BLaER1 treated with 17β-estradiol and CSF1 and Interleukin-3, amounts not matched to agents 10 nM and 100 nM (cell line): ENCODE data around the gene GALNT2.

Experiments
- H3K27ac ChIP-seq, 11 experiments: shearing (Covaris generic); formaldehyde crosslinking; 2 replicates each; pipeline ENCODE4 v1.8.1; 2022
- H3K27me3 ChIP-seq, 11 experiments: shearing (Covaris generic); formaldehyde crosslinking; 2 replicates each; pipeline ENCODE4 v1.8.1; 2022
- H3K36me3 ChIP-seq, 11 experiments: shearing (Covaris generic); formaldehyde crosslinking; 2 replicates each; pipeline ENCODE4 v1.8.1; 2022
- H3K4me1 ChIP-seq, 10 experiments: shearing (Covaris generic); formaldehyde crosslinking; 2 replicates each; pipeline ENCODE4 v1.8.1; 2022
- H3K4me2 ChIP-seq, 11 experiments: shearing (Covaris generic); formaldehyde crosslinking; 2 replicates each; pipeline ENCODE4 v1.8.1; 2022
- H3K4me3 ChIP-seq, 10 experiments: shearing (Covaris generic); formaldehyde crosslinking; 2 replicates each; pipeline ENCODE4 v1.8.1; 2022
- H3K9ac ChIP-seq, 11 experiments: shearing (Covaris generic); formaldehyde crosslinking; 2 replicates each; pipeline ENCODE4 v1.8.1; 2022
- H3K9me3 ChIP-seq, 11 experiments: shearing (Covaris generic); formaldehyde crosslinking; replicated peaks in 1 of 11; 2 replicates each; pipeline ENCODE4 v1.8.1; 2022
- H4K20me1 ChIP-seq, 11 experiments: shearing (Covaris generic); formaldehyde crosslinking; 2 replicates each; pipeline ENCODE4 v1.8.1; 2022
- Cebpa-rat ChIP-seq, 11 experiments: shearing (Covaris generic); IDR thresholded peaks; 2 replicates each; pipeline ENCODE4 v1.8.1; 2022

Gene GALNT2

DNA sequence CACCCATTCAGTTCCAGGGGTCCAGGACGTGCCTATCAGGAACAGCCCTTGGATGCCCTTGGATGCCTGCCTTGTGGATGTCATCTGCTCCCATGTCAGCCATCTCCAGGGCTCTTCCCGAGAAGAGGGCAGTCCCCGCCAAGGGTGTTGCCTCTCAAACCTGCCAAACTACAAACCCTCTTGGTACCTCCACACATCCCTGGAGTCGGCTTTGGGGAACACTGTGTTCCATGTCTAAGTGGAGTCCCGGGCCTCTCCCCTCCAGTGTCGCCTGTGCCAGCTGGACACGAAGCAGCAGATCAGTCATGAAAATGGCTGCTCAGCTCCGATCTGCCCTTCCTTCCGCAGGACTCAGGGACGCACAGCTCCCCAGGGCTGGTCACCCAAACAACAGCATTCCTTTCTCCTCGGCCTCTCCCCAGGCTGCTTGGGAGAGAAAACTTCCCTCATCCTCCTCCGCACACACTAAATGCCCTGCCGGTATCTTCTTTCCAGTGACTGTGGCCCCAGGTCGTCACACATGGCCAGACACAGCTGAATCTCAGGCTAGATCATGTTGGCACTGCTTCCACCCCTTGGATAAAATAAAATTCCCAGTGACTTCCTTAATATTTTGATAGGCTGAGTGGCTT is 53.4 kb downstream of the GALNT2 start:
- peak overlapping the region in 9 of 11 experiments; percentile 28 to 93 (median 82); a peak in 17 of 22 replicates for H3K27ac ChIP-seq
- peaks cover 94 to 100% (median 100%) of the 10 kb centered on the region in 10 experiments for H3K4me1 ChIP-seq
- TF ChIP-seq Cebpa-rat (IDR thresholded peaks at IDR 0.05): no peak
- H4K20me1 ChIP-seq: peaks cover 0 to 78% (median 40%) of the 10 kb centered on the region in 11 experiments; a peak in 17 of 22 replicates
- H3K27me3 ChIP-seq: no peaks in the 10 kb centered on the region
- H3K36me3 ChIP-seq: peaks cover 0 to 32% (median 0%) of the 10 kb centered on the region in 11 experiments; a peak in 5 of 22 replicates
- H3K9me3 ChIP-seq: no peaks in the 10 kb centered on the region
- H3K4me3 ChIP-seq: peak overlapping the region in 2 of 10 experiments; percentile 24 to 32; a peak in 2 of 20 replicates
- H3K9ac ChIP-seq: peak overlapping the region in 6 of 11 experiments; percentile 40 to 83 (median 76); a peak in 10 of 22 replicates
- H3K4me2 ChIP-seq: peak overlapping the region; percentile 26 to 99 (median 94); a peak in 21 of 22 replicates

DNA sequence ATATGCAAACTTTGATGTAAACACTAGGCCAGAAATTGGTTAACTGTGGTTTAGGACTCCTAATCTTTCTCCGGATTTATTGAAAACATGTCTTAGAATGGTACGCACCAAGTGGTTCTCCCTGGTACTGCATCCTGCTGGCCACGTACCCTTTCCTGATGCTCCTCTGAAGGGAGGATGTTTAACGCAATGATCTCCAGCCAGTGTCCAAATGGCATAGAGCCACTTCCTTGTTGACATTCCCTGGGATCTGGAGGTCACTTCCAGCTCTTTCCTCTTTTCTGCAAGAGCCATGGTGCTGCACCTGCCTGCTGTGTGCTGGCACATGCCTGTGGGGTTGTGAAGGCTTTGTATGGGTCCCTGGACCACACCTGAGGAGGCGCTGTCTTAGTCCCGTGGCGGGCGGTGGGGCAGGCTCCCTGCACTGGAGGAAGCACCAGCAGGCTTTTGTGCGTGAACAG is 53.9 kb downstream of the GALNT2 start:
- peak overlapping the region in 6 of 11 experiments; percentile 13 to 83 (median 74); a peak in 10 of 22 replicates for H3K9ac ChIP-seq
- peak overlapping the region in 2 of 10 experiments; percentile 27 to 32; a peak in 2 of 20 replicates for H3K4me3 ChIP-seq
- H3K4me2 ChIP-seq: peak overlapping the region; percentile 36 to 99 (median 94)
- no peaks in the 10 kb centered on the region for H3K9me3 ChIP-seq
- peak overlapping the region in 8 of 11 experiments; percentile 70 to 93 (median 82); a peak in 17 of 22 replicates for H3K27ac ChIP-seq
- H3K36me3 ChIP-seq: peaks cover 0 to 26% (median 0%) of the 10 kb centered on the region in 11 experiments; a peak in 5 of 22 replicates
- no peaks in the 10 kb centered on the region for H3K27me3 ChIP-seq
- peaks cover 0 to 84% (median 43%) of the 10 kb centered on the region in 11 experiments; a peak in 19 of 22 replicates for H4K20me1 ChIP-seq
- no peak for TF ChIP-seq Cebpa-rat (IDR thresholded peaks at IDR 0.05)
- peaks cover 94 to 100% (median 100%) of the 10 kb centered on the region in 10 experiments for H3K4me1 ChIP-seq

DNA sequence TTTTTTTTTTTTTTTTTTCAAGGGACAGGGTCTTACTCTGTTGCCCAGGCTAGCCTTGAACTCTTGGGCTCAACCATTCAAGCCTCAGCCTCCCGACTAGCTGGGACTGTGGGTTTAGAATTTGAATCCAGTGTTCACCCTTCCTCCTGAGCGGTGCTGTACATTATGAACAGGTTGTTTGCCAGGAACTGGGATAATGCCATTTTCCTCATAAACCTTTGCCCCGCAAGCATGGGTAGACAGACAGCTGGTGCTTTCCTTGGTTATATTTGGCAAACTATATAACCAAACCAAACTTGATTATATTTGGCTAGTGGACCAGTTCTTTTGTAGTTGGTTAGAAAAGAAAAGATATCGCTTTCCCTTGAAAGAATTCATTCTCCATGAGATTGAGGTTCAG is 54.9 kb downstream of the GALNT2 start:
- peak overlapping the region in 8 of 11 experiments; percentile 1 to 93 (median 82); a peak in 15 of 22 replicates for H3K27ac ChIP-seq
- H3K36me3 ChIP-seq: peaks cover 0 to 17% (median 0%) of the 10 kb centered on the region in 11 experiments; a peak in 5 of 22 replicates
- no peak for TF ChIP-seq Cebpa-rat (IDR thresholded peaks at IDR 0.05)
- H3K4me1 ChIP-seq: peaks cover 94 to 100% (median 100%) of the 10 kb centered on the region in 10 experiments
- H3K4me2 ChIP-seq: peak overlapping the region; percentile 68 to 99 (median 94); a peak in 21 of 22 replicates
- H3K9me3 ChIP-seq: no peaks in the 10 kb centered on the region
- no peaks in the 10 kb centered on the region for H3K27me3 ChIP-seq
- peak overlapping the region in 6 of 11 experiments; percentile 15 to 83 (median 65); a peak in 9 of 22 replicates for H3K9ac ChIP-seq
- H3K4me3 ChIP-seq: peak overlapping the region in 3 of 10 experiments; percentile 3 to 50 (median 37); a peak in 2 of 20 replicates
- peaks cover 0 to 89% (median 53%) of the 10 kb centered on the region in 11 experiments; a peak in 19 of 22 replicates for H4K20me1 ChIP-seq

DNA sequence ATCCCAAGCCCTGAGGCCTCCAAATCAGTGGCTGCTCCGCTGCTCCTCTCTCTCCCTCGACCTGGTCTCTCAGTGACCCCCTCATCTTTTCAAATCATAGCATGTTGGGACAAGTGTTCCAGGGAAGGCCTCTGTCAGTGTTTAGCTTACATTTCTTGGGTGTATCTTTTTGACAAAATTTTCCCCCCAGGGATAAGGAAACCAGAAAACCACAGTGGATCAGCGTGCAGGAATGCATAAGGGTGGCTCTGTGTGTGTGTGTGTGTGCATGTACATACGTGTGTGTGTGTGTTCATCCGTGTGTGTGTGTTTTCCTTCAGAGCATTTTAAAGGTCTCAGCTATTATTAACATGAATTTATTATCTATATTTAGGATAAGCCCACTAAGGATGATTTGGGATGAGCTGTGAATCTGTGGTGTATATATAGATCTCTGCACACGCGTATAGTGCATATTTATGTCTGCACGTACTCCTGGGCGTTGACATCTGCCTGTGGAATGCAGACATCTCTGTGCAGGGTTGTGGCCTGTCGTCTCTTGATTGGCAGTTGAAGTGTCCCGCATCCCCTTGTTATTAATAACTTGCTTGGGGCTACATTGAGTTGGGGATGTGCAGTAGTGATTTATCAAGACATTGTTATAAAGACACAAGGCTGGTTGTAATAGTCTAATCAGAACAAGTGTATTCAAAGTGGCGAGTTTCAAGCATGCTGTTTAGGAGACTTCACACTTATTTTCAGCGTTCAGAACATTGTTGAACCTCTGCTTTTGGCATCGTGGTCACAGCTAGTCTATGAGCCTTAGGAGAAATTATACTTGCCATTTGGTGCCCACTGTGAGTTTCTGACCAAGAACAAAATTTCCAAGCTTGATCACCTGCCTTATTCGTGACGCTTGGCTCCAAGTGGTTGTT is 55.6 kb downstream of the GALNT2 start:
- peak overlapping the region in 3 of 10 experiments; percentile 18 to 50 (median 37); a peak in 4 of 20 replicates for H3K4me3 ChIP-seq
- H3K4me1 ChIP-seq: peaks cover 94 to 100% (median 100%) of the 10 kb centered on the region in 10 experiments
- TF ChIP-seq Cebpa-rat (IDR thresholded peaks at IDR 0.05): no peak
- H3K27me3 ChIP-seq: no peaks in the 10 kb centered on the region
- peak overlapping the region in 8 of 11 experiments; percentile 16 to 83 (median 60); a peak in 13 of 22 replicates for H3K9ac ChIP-seq
- peaks cover 1 to 89% (median 58%) of the 10 kb centered on the region in 11 experiments; a peak in 19 of 22 replicates for H4K20me1 ChIP-seq
- peak overlapping the region; percentile 68 to 99 (median 94) for H3K4me2 ChIP-seq
- H3K36me3 ChIP-seq: peaks cover 0 to 17% (median 0%) of the 10 kb centered on the region in 11 experiments; a peak in 5 of 22 replicates
- H3K9me3 ChIP-seq: no peaks in the 10 kb centered on the region
- peak overlapping the region in 8 of 11 experiments; percentile 18 to 93 (median 82); a peak in 16 of 22 replicates for H3K27ac ChIP-seq

DNA sequence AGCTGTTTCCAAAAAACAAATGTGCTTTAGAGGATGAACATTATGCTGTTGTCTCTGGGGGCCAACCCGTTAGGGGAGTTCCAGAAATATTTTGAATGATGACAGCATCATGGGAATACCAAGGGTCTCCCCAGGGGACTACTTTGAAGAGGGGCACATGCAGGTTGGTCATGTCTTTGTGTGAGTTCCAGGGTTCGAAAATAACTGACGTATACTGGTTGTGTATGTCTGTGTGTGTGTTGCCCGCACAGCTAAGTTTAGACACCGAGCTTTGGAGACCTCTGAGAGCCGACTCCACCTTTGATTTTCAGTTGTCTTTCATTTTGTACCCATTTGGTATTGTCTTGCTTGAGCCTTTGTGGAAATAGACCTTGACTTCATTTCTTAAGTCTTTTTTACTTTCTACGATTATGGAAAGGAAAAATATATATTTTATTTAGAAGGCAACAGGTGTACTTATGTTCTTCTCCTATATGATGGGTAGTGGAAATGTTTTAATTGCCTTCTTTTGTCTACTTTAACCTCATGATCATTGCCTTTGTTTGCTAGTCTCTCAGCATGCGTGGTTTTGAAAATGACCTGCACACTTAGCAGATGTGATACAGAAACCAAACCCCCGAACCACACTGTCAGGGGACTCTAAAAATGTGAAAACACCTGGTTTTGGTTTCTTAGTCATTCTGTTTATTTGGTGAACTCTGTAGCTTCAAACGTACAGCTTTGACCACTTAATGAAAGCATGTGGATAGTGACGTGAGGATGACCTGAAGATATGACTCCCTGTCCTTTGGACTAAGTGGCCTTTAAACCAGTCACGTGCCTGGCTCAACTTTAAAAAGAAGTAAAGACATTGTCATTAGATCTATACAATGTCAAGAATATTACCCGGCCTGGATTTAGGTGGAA is 56.5 kb downstream of the GALNT2 start:
- H3K36me3 ChIP-seq: peaks cover 0 to 17% (median 0%) of the 10 kb centered on the region in 11 experiments; a peak in 5 of 22 replicates
- H3K4me1 ChIP-seq: peaks cover 93 to 100% (median 100%) of the 10 kb centered on the region in 10 experiments
- H3K4me3 ChIP-seq: peak overlapping the region in 3 of 10 experiments; percentile 18 to 50 (median 37); a peak in 5 of 20 replicates
- H4K20me1 ChIP-seq: peaks cover 8 to 90% (median 65%) of the 10 kb centered on the region in 11 experiments; a peak in 20 of 22 replicates
- no peaks in the 10 kb centered on the region for H3K27me3 ChIP-seq
- peak overlapping the region in 8 of 11 experiments; percentile 18 to 93 (median 82); a peak in 16 of 22 replicates for H3K27ac ChIP-seq
- H3K4me2 ChIP-seq: peak overlapping the region; percentile 68 to 99 (median 94)
- H3K9ac ChIP-seq: peak overlapping the region in 8 of 11 experiments; percentile 16 to 83 (median 60); a peak in 13 of 22 replicates
- H3K9me3 ChIP-seq: no peaks in the 10 kb centered on the region
- TF ChIP-seq Cebpa-rat (IDR thresholded peaks at IDR 0.05): no peak

DNA sequence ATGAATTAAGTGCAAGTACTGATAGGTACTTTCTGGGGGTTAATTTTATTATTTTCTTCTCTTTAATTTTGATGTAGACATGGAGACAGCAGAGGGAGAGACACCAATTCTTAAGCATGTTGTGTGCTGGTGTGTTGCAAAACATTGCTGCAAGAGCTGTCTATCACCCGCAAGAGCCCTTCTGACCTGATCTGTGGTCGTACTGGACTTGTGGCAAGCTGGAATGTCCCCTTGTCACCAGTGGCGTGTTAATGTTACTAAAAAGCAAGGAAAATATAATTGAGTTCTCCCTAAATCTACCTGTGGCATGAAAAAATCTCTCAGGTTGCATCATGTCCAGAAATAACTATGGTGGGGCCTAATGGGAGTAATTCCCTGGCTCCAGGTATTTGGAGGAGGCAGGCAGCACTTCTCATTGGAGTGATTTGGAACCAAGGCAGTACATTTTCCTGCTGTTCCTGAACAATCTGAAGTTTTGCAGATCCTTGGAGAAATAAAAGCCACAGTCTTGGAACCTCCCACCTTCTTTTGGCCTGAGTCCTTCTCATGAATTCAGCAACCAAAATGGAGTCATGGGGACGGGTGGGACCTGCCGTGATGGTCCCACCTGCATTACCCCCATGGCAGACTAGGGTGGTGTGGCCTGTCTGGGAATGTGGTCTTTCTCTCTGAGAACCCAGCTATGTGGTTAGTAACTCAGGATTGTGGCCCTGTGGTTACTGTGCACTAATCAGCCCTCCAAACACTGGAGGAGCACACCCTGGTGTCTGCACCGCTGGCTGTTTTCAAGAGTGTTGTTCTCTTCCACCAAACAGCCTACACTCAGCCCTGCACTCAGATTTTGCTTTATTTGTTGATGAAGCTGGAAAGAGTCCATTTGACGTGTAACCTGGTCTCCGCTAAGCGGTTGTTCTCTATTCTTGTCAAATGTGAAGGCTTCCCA is 57.4 kb downstream of the GALNT2 start:
- peak overlapping the region in 6 of 11 experiments; percentile 45 to 83 (median 65); a peak in 12 of 22 replicates for H3K9ac ChIP-seq
- H3K27ac ChIP-seq: peak overlapping the region in 8 of 11 experiments; percentile 18 to 93 (median 82); a peak in 15 of 22 replicates
- peak overlapping the region; percentile 68 to 99 (median 94) for H3K4me2 ChIP-seq

More for the DNA sequence above, 57.4 kb downstream of the GALNT2 start:
- peaks cover 84 to 100% (median 100%) of the 10 kb centered on the region in 10 experiments for H3K4me1 ChIP-seq
- no peaks in the 10 kb centered on the region for H3K9me3 ChIP-seq
- H4K20me1 ChIP-seq: peaks cover 10 to 93% (median 74%) of the 10 kb centered on the region in 11 experiments; a peak in 20 of 22 replicates
- H3K4me3 ChIP-seq: peak overlapping the region in 3 of 10 experiments; percentile 18 to 50 (median 37); a peak in 5 of 20 replicates
- H3K36me3 ChIP-seq: peaks cover 0 to 21% (median 0%) of the 10 kb centered on the region in 11 experiments; a peak in 6 of 22 replicates
- no peaks in the 10 kb centered on the region for H3K27me3 ChIP-seq
- TF ChIP-seq Cebpa-rat (IDR thresholded peaks at IDR 0.05): peak in 6 of 11 experiments; percentile 25 to 60 (median 37); a peak in 5 of 22 replicates
